Measurements from ENCODE around the gene NPAS1. TPM values are rescaled to one million over a fixed set of nuclear protein-coding genes. Genes with fewer than 3 reads are reported as not detected.

Gene NPAS1
- total RNA-seq, 2 experiments from 2014 or later: 3.4 to 8.4 TPM

DNA sequence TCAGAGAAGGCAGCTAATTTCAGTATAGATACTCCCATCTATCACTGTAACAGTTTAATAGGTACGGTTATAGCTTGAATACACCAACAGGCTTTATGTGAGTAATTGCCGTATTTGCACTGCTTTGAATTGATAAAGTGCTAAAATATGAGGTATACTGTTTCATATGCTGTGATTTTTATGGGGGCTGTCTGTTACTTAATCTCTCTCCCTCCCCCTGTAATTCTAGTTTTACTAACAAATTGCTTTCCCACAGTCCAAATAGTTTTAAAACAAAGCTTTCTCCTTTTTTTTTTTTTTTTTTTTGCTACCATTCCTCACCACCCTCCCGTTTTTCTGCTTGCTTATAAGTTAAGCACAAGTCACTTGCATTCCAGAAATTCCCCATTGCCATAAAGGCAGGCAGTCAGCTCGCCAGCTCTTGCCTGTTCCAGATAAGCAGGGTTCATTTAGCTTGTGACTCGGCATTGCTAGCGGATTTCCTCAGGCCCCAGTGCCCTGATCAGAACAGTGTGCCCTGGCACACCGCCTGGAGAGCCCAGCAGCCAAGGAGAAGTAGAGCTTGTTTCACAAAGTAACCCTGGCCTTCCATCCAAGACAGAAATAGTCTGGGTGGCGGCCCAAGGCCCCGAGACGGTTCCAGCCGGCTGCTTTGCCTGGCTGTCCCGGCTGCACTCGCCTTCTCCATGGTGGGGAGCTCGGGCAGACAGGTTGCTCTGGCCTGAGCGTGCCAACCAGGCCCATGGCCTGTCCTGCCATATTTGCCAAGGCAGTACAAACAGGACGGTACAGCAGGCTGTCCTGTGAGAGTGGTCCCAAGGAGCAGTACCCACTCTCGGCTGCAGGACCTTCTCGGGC lies 43.5 kb upstream of the NPAS1 start:
- DNase-seq (ENCODE audit: low spot score): no peak
- H3K79me2 ChIP-seq (ENCODE audit: insufficient read depth, low read depth, low read length): no peaks in the 10 kb centered on the region
- H3K36me3 ChIP-seq (ENCODE audit: insufficient read depth, low read length): no peaks in the 10 kb centered on the region; the same call in 1 of the 2 replicates
- H3K4me2 ChIP-seq (ENCODE audit: low read length): no peak overlapping the region
- TF ChIP-seq, protein P1, sequence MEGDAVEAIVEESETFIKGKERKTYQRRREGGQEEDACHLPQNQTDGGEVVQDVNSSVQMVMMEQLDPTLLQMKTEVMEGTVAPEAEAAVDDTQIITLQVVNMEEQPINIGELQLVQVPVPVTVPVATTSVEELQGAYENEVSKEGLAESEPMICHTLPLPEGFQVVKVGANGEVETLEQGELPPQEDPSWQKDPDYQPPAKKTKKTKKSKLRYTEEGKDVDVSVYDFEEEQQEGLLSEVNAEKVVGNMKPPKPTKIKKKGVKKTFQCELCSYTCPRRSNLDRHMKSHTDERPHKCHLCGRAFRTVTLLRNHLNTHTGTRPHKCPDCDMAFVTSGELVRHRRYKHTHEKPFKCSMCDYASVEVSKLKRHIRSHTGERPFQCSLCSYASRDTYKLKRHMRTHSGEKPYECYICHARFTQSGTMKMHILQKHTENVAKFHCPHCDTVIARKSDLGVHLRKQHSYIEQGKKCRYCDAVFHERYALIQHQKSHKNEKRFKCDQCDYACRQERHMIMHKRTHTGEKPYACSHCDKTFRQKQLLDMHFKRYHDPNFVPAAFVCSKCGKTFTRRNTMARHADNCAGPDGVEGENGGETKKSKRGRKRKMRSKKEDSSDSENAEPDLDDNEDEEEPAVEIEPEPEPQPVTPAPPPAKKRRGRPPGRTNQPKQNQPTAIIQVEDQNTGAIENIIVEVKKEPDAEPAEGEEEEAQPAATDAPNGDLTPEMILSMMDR (conservative IDR thresholded peaks at IDR 0.05; ENCODE audit: low read length): no peak
- no peak for TF ChIP-seq EZH2phosphoT487 (IDR thresholded peaks at IDR 0.05; ENCODE audit: borderline replicate concordance, low read depth, low read length)
- intact Hi-C loops (cut with micrococcal nuclease; ENCODE audit: unreplicated experiment): no loop called here
- H4K20me1 ChIP-seq (ENCODE audit: insufficient read depth, low read length): no peaks in the 10 kb centered on the region
- ChIA-PET CTCF (ENCODE audit: unreplicated experiment) (no interaction called here), POLR2A (interaction anchor here (0.6 kb wide), 2 partner anchors 20 to 208 kb away, joined by 3 to 4 read pairs; no protein-coding TSS in a partner anchor)
- H3K9me3 ChIP-seq (ENCODE audit: low read length): no peaks in the 10 kb centered on the region
- no peak overlapping the region for H2AFZ ChIP-seq (ENCODE audit: low read length)
- no peaks in the 10 kb centered on the region for H3K9me2 ChIP-seq (ENCODE audit: insufficient read depth, low read length)
- no peak overlapping the region for H3K27ac ChIP-seq (ENCODE audit: low read depth, low read length, poor library complexity, severe bottlenecking)
- BruUV-seq (replicated peaks): no TSS peak
- no peak overlapping the region for H3K4me3 ChIP-seq (ENCODE audit: low read depth, low read length, poor library complexity, severe bottlenecking)
- no peaks in the 10 kb centered on the region for H3K4me1 ChIP-seq (ENCODE audit: insufficient read depth, low read length, poor library complexity, severe bottlenecking)

DNA sequence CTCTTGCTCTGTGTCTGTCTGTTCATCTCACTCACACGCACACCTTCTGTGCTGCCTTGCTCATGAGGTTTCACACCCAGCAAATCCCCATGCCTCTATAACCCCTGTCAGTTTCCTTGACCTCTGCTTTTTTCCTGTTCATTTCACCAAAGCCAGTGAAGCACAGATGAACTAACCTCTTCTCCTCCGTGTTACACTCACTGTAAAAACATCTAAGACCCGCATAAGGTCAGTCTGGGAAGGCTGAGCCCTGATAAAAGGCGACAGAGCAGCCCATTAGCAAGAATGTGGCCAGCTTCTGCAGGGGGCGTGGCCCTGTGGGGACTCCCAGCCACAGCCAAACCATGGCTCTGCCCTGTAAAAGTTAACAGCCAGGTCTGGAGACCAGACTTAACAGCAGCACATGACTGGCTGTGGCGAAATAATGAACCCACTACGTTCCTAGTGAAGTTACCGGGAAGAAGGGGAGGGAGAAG lies 42.8 kb upstream of the NPAS1 start:
- ChIA-PET CTCF (ENCODE audit: unreplicated experiment) (no interaction called here), POLR2A (interaction anchor here (1.1 kb wide), 1 partner anchor 13 kb away, joined by 3 read pairs; no protein-coding TSS in a partner anchor)
- no TSS peak for BruUV-seq (replicated peaks)
- TF ChIP-seq, protein P1 (conservative IDR thresholded peaks at IDR 0.05; ENCODE audit: low read length): no peak
- no peak for TF ChIP-seq EZH2phosphoT487 (IDR thresholded peaks at IDR 0.05; ENCODE audit: borderline replicate concordance, low read depth, low read length)
- intact Hi-C loops (cut with micrococcal nuclease; ENCODE audit: unreplicated experiment): no loop called here
- H2AFZ ChIP-seq (ENCODE audit: low read length): no peak overlapping the region
- H3K79me2 ChIP-seq (ENCODE audit: insufficient read depth, low read depth, low read length): no peaks in the 10 kb centered on the region
- no peak overlapping the region for H3K4me3 ChIP-seq (ENCODE audit: low read depth, low read length, poor library complexity, severe bottlenecking)
- H4K20me1 ChIP-seq (ENCODE audit: insufficient read depth, low read length): no peaks in the 10 kb centered on the region
- no peaks in the 10 kb centered on the region for H3K9me2 ChIP-seq (ENCODE audit: insufficient read depth, low read length)
- H3K9me3 ChIP-seq (ENCODE audit: low read length): no peaks in the 10 kb centered on the region
- no peak for DNase-seq (ENCODE audit: low spot score)
- no peaks in the 10 kb centered on the region; the same call in 1 of the 2 replicates for H3K36me3 ChIP-seq (ENCODE audit: insufficient read depth, low read length)
- no peaks in the 10 kb centered on the region for H3K4me1 ChIP-seq (ENCODE audit: insufficient read depth, low read length, poor library complexity, severe bottlenecking)
- H3K27ac ChIP-seq (ENCODE audit: low read depth, low read length, poor library complexity, severe bottlenecking): no peak overlapping the region
- H3K4me2 ChIP-seq (ENCODE audit: low read length): no peak overlapping the region

DNA sequence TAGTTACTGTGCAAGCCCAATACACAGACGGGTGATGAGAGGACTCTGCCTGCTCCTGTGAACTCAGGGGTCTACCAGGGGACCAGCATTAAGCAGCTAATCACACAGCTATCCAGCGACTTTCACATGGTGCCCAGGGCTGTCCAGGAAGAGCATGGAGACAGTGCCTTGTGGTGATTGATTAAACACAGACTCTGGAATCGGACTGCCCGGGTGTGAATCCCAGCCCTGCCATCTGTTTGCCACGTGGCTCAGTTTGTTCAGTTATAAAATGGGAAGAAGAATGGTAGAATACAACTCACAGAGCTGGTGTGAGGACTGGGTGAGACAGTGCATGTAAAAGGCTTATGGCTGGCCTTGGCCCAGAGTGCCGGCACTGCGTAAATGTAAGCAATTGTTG lies 42.1 kb upstream of the NPAS1 start:
- DNase-seq (ENCODE audit: low spot score): no peak
- no peaks in the 10 kb centered on the region for H3K4me1 ChIP-seq (ENCODE audit: insufficient read depth, low read length, poor library complexity, severe bottlenecking)
- H3K9me3 ChIP-seq (ENCODE audit: low read length): no peaks in the 10 kb centered on the region
- no peak for TF ChIP-seq EZH2phosphoT487 (IDR thresholded peaks at IDR 0.05; ENCODE audit: borderline replicate concordance, low read depth, low read length)
- TF ChIP-seq, protein P1 (conservative IDR thresholded peaks at IDR 0.05; ENCODE audit: low read length): no peak
- no peaks in the 10 kb centered on the region; the same call in 1 of the 2 replicates for H3K36me3 ChIP-seq (ENCODE audit: insufficient read depth, low read length)
- POLR2A ChIA-PET: interaction anchor here (1.1 kb wide), 1 partner anchor 13 kb away, joined by 3 read pairs; no protein-coding TSS in a partner anchor
- intact Hi-C loops (cut with micrococcal nuclease; ENCODE audit: unreplicated experiment): no loop called here
- H3K27ac ChIP-seq (ENCODE audit: low read depth, low read length, poor library complexity, severe bottlenecking): no peak overlapping the region
- CTCF ChIA-PET (ENCODE audit: unreplicated experiment): no interaction called here
- H3K4me3 ChIP-seq (ENCODE audit: low read depth, low read length, poor library complexity, severe bottlenecking): no peak overlapping the region
- no peaks in the 10 kb centered on the region for H4K20me1 ChIP-seq (ENCODE audit: insufficient read depth, low read length)
- no peaks in the 10 kb centered on the region for H3K79me2 ChIP-seq (ENCODE audit: insufficient read depth, low read depth, low read length)
- H3K4me2 ChIP-seq (ENCODE audit: low read length): no peak overlapping the region
- H2AFZ ChIP-seq (ENCODE audit: low read length): no peak overlapping the region
- no TSS peak for BruUV-seq (replicated peaks)
- H3K9me2 ChIP-seq (ENCODE audit: insufficient read depth, low read length): no peaks in the 10 kb centered on the region

Measured in OCI-LY7 (cell line).